Endodermal cell (in vitro differentiated cells): ENCODE data around the gene PARD6G. TPM values are rescaled to one million over a fixed set of nuclear protein-coding genes. Genes with fewer than 3 reads are reported as not detected.

ENCODE experiments used
- DNase-seq: peaks from one replicate; pipeline ENCODE4 v3.0.0-alpha.2; 2017
- H3K27ac ChIP-seq: 2 replicates; pipeline ENCODE4 v1.5.1; 2013; ENCODE audit warnings: mild to moderate bottlenecking, low read depth, low read length, moderate library complexity
- H3K27me3 ChIP-seq: 2 replicates; pipeline ENCODE4 v1.6.1; 2013; ENCODE audit warnings: mild to moderate bottlenecking, low read length, moderate library complexity; ENCODE audit not compliant: insufficient read depth, control insufficient read depth, poor library complexity, severe bottlenecking
- H3K36me3 ChIP-seq: 2 replicates; pipeline ENCODE4 v1.7.0; 2013; ENCODE audit warnings: mild to moderate bottlenecking, low read length, moderate library complexity; ENCODE audit not compliant: control insufficient read depth, insufficient read depth
- H3K4me1 ChIP-seq: one replicate; pipeline ENCODE4 v1.7.0; 2013; ENCODE audit warnings: low read length; ENCODE audit not compliant: control insufficient read depth, insufficient read depth
- H3K4me3 ChIP-seq: 2 replicates; pipeline ENCODE4 v1.5.1; 2013; ENCODE audit warnings: mild to moderate bottlenecking, low read length, moderate library complexity
- H3K9ac ChIP-seq: 2 replicates; pipeline ENCODE4 v1.6.1; 2013; ENCODE audit warnings: mild to moderate bottlenecking, low read length, moderate library complexity; ENCODE audit not compliant: poor library complexity, severe bottlenecking; ENCODE audit errors: extremely low read depth
- H3K9me3 ChIP-seq: 2 replicates; pipeline ENCODE4 v1.6.1; 2013; ENCODE audit warnings: mild to moderate bottlenecking, low read length, moderate library complexity; ENCODE audit not compliant: control insufficient read depth
- H3K27ac Mint-ChIP-seq: 2 replicates; pipeline ENCODE4 v1.8.0; 2020; ENCODE audit warnings: mixed read lengths
- H3K27me3 Mint-ChIP-seq: 2 replicates; pipeline ENCODE4 v1.8.0; 2021; ENCODE audit warnings: mild to moderate bottlenecking, mixed read lengths; ENCODE audit not compliant: insufficient read depth
- H3K36me3 Mint-ChIP-seq: 2 replicates; pipeline ENCODE4 v1.8.0; 2020; ENCODE audit warnings: low read depth, mixed read lengths
- H3K4me1 Mint-ChIP-seq: 2 replicates; pipeline ENCODE4 v1.8.0; 2020; ENCODE audit warnings: mixed read lengths
- H3K4me3 Mint-ChIP-seq: 2 replicates; pipeline ENCODE4 v1.8.0; 2020; ENCODE audit warnings: mild to moderate bottlenecking, moderate library complexity, mixed read lengths
- H3K9me3 Mint-ChIP-seq: 2 replicates; pipeline ENCODE4 v1.8.0; 2020; ENCODE audit warnings: mild to moderate bottlenecking, mixed read lengths
- WGBS, 2 experiments: methylation state at CpG; one replicate each; pipeline versions ENCODE4 v1.1.5 to v1.1.7; 2013; ENCODE audit warnings: missing lambda C conversion rate in 2 of 2, mixed read lengths in 1 of 2; ENCODE audit not compliant: insufficient coverage in 1 of 2, insufficient read length in 1 of 2; 5-methylcytosine and 5-hydroxymethylcytosine counted together
- total RNA-seq, 2 donors: library from RNA; stranded (reverse); fragmentation: NEBNext Ultra II Directional in 1 of 2; extraction: Animal tissue kit (Norgen Biotek cat#: 25700) in 1 of 2; gene quantifications; 2 replicates in 1 of 2; 3 replicates in 1 of 2; pipeline ENCODE4 v1.2.1, GENCODE V29; 2021
- TF ChIP-seq, protein P1 (sequence below): fragments of 200-600 bp; sonication (generic); conservative IDR thresholded peaks from 2 replicates; pipeline ENCODE4 v1.5.0; 2021; ENCODE audit warnings: antibody characterized with exemption, mild to moderate bottlenecking

PARD6G gene
- total RNA-seq, 2 donors from 2014 or later: 15.4 to 17.3 TPM

DNA sequence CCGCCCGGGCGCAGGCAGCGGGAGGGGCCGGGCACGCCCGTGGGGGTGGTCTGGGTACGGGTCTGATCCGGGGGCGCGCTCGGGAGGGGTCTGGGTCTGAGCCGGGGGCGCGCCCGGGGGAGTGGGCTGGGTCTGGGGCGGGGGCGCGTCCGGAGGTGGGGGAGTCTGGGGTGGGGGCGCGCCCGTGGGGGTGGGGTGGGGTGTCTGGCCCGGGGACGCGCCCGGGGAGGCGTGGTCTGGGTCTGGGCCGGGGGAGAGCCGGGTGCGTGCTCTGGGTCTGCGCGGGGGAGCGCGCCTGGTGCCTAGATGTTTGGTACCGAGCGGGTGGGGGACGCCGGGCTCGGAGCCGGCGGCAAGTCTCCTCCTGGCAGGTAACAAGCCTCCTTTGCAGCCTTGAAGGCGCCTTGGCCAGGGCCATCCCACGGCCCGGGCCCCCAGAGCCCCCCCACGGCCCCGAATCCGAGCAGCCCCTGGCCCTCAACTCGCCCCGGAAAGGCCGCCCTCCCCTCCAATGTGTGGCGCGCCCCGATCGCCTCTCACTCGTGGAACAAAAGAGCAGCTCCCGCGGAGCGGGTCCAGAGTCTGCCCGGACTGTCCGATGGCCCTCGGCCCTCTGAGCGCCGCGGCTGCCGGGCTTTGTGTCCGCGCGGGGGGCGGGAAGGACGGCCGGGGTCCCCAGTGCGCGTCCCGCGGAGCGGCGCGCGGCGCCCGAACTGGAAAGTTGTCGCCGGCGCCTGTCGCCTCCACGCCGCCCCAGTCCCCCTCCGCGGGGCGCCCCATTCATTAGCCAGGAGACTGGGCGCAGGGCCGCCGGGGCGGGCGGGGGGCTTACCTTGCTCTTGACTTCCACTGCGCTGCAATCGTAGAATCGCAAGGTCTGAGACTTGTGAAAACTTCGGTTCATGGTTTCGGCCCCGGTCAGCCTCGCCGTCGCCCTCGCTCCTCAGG lies 595 bp downstream of the PARD6G start:
- H3K4me1 Mint-ChIP-seq: no peaks in the 10 kb centered on the region
- no peaks in the 10 kb centered on the region for H3K9me3 Mint-ChIP-seq
- Histone ChIP-seq H3K36me3 (no peaks in the 10 kb centered on the region), H3K9me3 (no peaks in the 10 kb centered on the region), H3K9ac (peak overlapping the region; percentile 34), H3K4me3 (peak overlapping the region; percentile 79), H3K27me3 (peaks cover 21% of the 10 kb centered on the region), H3K4me1 (no peaks in the 10 kb centered on the region), H3K27ac (peak overlapping the region; percentile 49)
- peak; percentile 88 for DNase-seq
- H3K27me3 Mint-ChIP-seq: peaks cover 26% of the 10 kb centered on the region
- TF ChIP-seq, protein P1, sequence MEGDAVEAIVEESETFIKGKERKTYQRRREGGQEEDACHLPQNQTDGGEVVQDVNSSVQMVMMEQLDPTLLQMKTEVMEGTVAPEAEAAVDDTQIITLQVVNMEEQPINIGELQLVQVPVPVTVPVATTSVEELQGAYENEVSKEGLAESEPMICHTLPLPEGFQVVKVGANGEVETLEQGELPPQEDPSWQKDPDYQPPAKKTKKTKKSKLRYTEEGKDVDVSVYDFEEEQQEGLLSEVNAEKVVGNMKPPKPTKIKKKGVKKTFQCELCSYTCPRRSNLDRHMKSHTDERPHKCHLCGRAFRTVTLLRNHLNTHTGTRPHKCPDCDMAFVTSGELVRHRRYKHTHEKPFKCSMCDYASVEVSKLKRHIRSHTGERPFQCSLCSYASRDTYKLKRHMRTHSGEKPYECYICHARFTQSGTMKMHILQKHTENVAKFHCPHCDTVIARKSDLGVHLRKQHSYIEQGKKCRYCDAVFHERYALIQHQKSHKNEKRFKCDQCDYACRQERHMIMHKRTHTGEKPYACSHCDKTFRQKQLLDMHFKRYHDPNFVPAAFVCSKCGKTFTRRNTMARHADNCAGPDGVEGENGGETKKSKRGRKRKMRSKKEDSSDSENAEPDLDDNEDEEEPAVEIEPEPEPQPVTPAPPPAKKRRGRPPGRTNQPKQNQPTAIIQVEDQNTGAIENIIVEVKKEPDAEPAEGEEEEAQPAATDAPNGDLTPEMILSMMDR: no peak
- H3K27ac Mint-ChIP-seq: no peak overlapping the region
- WGBS, 2 experiments: 0 to 1% methylated on average over 42 to 90 of the region's 106 CpGs
- no peaks in the 10 kb centered on the region for H3K36me3 Mint-ChIP-seq
- H3K4me3 Mint-ChIP-seq: peak overlapping the region; percentile 67

DNA sequence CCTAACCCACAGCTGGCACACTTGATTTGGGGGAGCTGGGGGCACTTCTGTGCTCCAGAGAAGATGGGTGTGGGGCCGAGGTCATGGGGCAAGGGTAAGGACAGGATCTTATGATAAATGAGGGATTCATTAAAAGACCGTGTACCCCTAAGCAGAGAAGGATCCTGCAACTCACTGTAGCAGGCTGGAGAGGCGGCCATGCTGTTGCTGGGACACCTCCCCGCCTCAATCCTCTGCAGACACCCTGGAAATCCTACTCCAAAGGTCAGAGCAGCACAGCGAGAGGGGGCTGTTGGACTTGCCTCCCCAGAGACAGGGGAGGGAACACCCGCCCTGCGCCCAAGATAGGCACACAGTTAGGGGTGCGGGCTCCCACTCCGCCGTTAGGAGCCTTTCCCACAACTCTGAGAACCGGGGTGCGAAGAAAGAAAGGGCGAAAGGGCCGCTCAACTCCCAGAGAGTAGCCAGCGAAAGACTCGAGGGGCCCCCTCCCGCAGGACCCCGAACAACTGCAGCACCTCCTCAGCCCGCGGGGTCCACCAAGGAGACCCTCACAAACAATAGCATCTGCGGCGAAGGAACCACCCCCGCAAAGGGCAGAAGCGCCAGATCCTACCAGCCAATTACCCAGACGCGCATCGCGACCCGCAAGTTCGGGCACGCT lies 1.4 kb downstream of the PARD6G start:
- Mint-ChIP-seq H3K36me3 (no peaks in the 10 kb centered on the region), H3K27ac (no peak overlapping the region), H3K27me3 (peaks cover 24% of the 10 kb centered on the region), H3K4me3 (peak overlapping the region; percentile 67), H3K9me3 (no peaks in the 10 kb centered on the region), H3K4me1 (no peaks in the 10 kb centered on the region)
- Histone ChIP-seq H3K36me3 (no peaks in the 10 kb centered on the region), H3K4me1 (no peaks in the 10 kb centered on the region), H3K9ac (no peak overlapping the region), H3K4me3 (peak overlapping the region; percentile 73), H3K27me3 (peaks cover 21% of the 10 kb centered on the region), H3K9me3 (no peaks in the 10 kb centered on the region), H3K27ac (no peak overlapping the region)
- TF ChIP-seq, protein P1: no peak
- no peak for DNase-seq
- WGBS, 2 experiments: 38 to 49% methylated on average over 19 to 31 of the region's 31 CpGs

DNA sequence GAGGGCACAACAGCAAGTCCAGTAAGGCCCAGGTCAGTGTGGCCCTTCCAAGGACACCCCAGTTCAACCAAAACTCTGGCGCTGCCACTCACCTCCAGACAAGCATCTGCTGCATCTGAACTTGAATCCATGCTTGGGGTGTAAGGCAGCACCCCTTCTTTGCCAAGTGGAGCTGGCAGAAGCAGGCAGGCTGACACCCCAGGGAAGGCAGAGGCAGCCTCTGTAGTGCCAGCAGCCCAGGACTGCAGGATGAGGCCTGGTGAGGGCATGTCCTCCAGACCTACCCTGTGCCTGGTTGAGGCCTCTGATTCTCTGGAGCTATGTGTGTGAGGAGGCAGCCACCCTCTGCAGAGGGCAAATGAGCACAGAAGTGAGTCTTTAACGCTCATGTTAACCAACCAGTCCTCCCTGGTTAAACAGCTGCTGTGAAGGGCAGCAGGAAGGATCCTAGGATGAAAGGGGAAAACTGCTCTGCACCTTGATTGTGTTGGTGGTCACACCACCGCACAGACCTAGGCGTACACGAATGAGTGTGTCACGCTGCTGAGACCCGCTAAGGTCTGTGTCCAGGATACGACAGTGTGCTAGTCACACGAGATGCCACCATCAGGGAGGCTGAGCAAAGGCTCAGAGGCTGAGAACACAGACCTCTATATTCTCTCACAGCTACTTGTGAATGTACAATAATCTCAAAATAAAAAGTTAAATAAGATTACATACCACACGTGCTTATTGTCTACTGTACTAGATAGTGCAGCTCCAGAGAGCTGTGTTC lies 2.2 kb downstream of the PARD6G start:
- no peaks in the 10 kb centered on the region for H3K9me3 ChIP-seq

More for the DNA sequence above, 2.2 kb downstream of the PARD6G start:
- WGBS, 2 experiments: 90 to 92% methylated on average over 9 to 10 of the region's 10 CpGs
- Mint-ChIP-seq H3K27me3 (peaks cover 17% of the 10 kb centered on the region), H3K4me1 (no peaks in the 10 kb centered on the region), H3K27ac (no peak overlapping the region), H3K4me3 (peak overlapping the region; percentile 67), H3K9me3 (no peaks in the 10 kb centered on the region), H3K36me3 (no peaks in the 10 kb centered on the region)
- Histone ChIP-seq H3K36me3 (no peaks in the 10 kb centered on the region), H3K27ac (no peak overlapping the region), H3K9ac (no peak overlapping the region), H3K4me1 (no peaks in the 10 kb centered on the region), H3K27me3 (peaks cover 21% of the 10 kb centered on the region), H3K4me3 (peak overlapping the region; percentile 73)
- DNase-seq: peak; percentile 42
- TF ChIP-seq, protein P1: no peak
